ENCODE results near the gene SMAD6. TPM values are rescaled to one million over a fixed set of nuclear protein-coding genes. Genes with fewer than 3 reads are reported as not detected.

Gene SMAD6
- total and polyA plus RNA-seq, 2 donors (not counting 1 experiment from before 2014, with no cell fraction given): 0.03 to 0.37 TPM

- no peak overlapping the region for H3K4me3 ChIP-seq (ENCODE audit: control extremely low read depth in 1 of 5, extremely low read depth in 1 of 5, insufficient read depth in 1 of 5, low read depth in 2 of 5, low read length in 4 of 5)
- H3K9me3 ChIP-seq (ENCODE audit: control extremely low read depth in 1 of 3, control insufficient read depth in 2 of 3, insufficient read depth in 1 of 3, low read length in 2 of 3): no peaks in the 10 kb centered on the region
- Mint-ChIP-seq H3K27me3 (no peaks in the 10 kb centered on the region), H3K4me3 (no peak overlapping the region), H3K27ac (no peak overlapping the region), H3K9me3 (ENCODE audit: insufficient read depth) (no peaks in the 10 kb centered on the region), H3K4me1 (peaks cover 3% of the 10 kb centered on the region)
- no peak for TF ChIP-seq CTCF (IDR thresholded peaks at IDR 0.05)
- TF ChIP-seq EZH2 (IDR thresholded peaks at IDR 0.05; ENCODE audit: borderline replicate concordance, insufficient read depth, low read depth, low read length, poor library complexity, severe bottlenecking): no peak
- H3K4me2 ChIP-seq (replicated peaks; ENCODE audit: low read depth, low read length, poor library complexity, severe bottlenecking): no peak overlapping the region
- no peak for DNase-seq
- H3K36me3 ChIP-seq (replicated peaks in 1 of 2; ENCODE audit: control extremely low read depth in 1 of 2, control insufficient read depth in 1 of 2, extremely low read depth in 1 of 2, insufficient read depth in 2 of 2, low read length in 1 of 2): no peaks in the 10 kb centered on the region
- H4K20me1 ChIP-seq (ENCODE audit: control insufficient read depth, insufficient read depth, low read length, poor library complexity, severe bottlenecking): no peaks in the 10 kb centered on the region
- 100% methylated on average over 3 of the region's 3 CpGs for WGBS (ENCODE audit: insufficient coverage)
- ChIA-PET CTCF (interaction anchor here (1.4 to 1.8 kb wide), 2 partner anchors 12 to 38 kb away, joined by 3 to 6 read pairs; no protein-coding TSS in a partner anchor), POLR2A (no interaction called here)
- H3K9ac ChIP-seq (ENCODE audit: low read length): no peak overlapping the region
- no peak overlapping the region for H2AFZ ChIP-seq (ENCODE audit: insufficient read depth, low read depth, low read length, poor library complexity, severe bottlenecking)
- no peak overlapping the region for H3K27ac ChIP-seq (ENCODE audit: low read length in 2 of 2)
- no peak for ATAC-seq (ENCODE audit: low read depth)
- H3K4me1 ChIP-seq (ENCODE audit: control insufficient read depth in 2 of 2, insufficient read depth in 2 of 2, low read length in 2 of 2): no peaks in the 10 kb centered on the region
- intact Hi-C loops (cut with micrococcal nuclease): no loop called here
- no peaks in the 10 kb centered on the region for H3K79me2 ChIP-seq (ENCODE audit: control insufficient read depth, insufficient read depth, low read length)
- H3K27me3 ChIP-seq (replicated peaks in 1 of 4; ENCODE audit: control extremely low read depth in 1 of 4, control insufficient read depth in 3 of 4, insufficient read depth in 4 of 4, low read length in 3 of 4): no peaks in the 10 kb centered on the region
These were observed 124.5 kb downstream of the SMAD6 start for GRCh38 chr15:66826507-66826906.

DNA sequence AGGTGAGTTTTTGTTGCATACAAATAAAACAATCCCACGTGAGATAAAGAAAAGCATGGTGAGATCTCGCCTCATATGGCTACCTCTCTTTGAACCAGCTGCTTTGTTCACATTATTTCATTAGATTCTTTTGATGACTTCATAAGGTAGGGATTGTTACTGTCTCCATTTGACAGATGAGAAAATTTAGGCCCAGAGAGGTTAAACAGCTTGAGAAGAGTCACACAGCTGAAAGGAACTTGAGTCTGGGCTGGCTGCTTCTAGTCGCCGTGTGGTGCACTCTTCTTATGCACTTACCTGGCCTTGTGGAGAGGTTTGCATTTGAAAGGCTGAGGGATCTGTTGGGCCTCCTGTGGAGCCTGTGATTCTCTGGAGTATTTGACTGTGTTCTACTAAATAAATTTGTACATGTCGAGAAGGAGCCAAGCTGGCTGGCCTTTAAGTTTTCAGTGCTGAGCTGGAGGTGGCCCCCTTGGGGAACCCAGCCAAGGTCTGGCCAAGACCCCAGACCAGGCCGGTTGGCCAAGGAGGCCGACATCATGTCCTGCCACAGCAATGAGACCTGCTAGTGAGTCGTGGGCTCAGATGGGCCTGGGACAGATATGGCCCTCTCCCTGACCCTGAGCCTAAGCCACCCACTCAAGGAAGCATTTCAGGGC, 125.1 kb downstream of the SMAD6 start:
- H3K27ac Mint-ChIP-seq: no peak overlapping the region
- H3K9me3 ChIP-seq (ENCODE audit: control extremely low read depth in 1 of 3, control insufficient read depth in 2 of 3, insufficient read depth in 1 of 3, low read length in 2 of 3): no peaks in the 10 kb centered on the region
- H3K79me2 ChIP-seq (ENCODE audit: control insufficient read depth, insufficient read depth, low read length): no peaks in the 10 kb centered on the region

More for the DNA sequence above, 125.1 kb downstream of the SMAD6 start:
- Histone ChIP-seq H4K20me1 (ENCODE audit: control insufficient read depth, insufficient read depth, low read length, poor library complexity, severe bottlenecking) (no peaks in the 10 kb centered on the region), H3K4me1 (ENCODE audit: control insufficient read depth in 2 of 2, insufficient read depth in 2 of 2, low read length in 2 of 2) (peaks cover 3 to 6% of the 10 kb centered on the region in 2 donors), H2AFZ (ENCODE audit: insufficient read depth, low read depth, low read length, poor library complexity, severe bottlenecking) (no peak overlapping the region), H3K4me2 (replicated peaks; ENCODE audit: low read depth, low read length, poor library complexity, severe bottlenecking) (no peak overlapping the region), H3K9ac (ENCODE audit: low read length) (no peak overlapping the region), H3K27ac (ENCODE audit: low read length in 2 of 2) (no peak overlapping the region), H3K4me3 (ENCODE audit: control extremely low read depth in 1 of 5, extremely low read depth in 1 of 5, insufficient read depth in 1 of 5, low read depth in 2 of 5, low read length in 4 of 5) (no peak overlapping the region), H3K36me3 (replicated peaks in 1 of 2; ENCODE audit: control extremely low read depth in 1 of 2, control insufficient read depth in 1 of 2, extremely low read depth in 1 of 2, insufficient read depth in 2 of 2, low read length in 1 of 2) (no peaks in the 10 kb centered on the region), H3K27me3 (replicated peaks in 1 of 4; ENCODE audit: control extremely low read depth in 1 of 4, control insufficient read depth in 3 of 4, insufficient read depth in 4 of 4, low read length in 3 of 4) (no peaks in the 10 kb centered on the region)
- ATAC-seq (ENCODE audit: low read depth) (no peak), DNase-seq (no peak)
- H3K4me1 Mint-ChIP-seq: peaks cover 9% of the 10 kb centered on the region
- no peaks in the 10 kb centered on the region for H3K27me3 Mint-ChIP-seq
- no peak overlapping the region for H3K4me3 Mint-ChIP-seq
- H3K9me3 Mint-ChIP-seq (ENCODE audit: insufficient read depth): no peaks in the 10 kb centered on the region
- intact Hi-C loops (cut with micrococcal nuclease): no loop called here
- TF ChIP-seq EZH2 (IDR thresholded peaks at IDR 0.05; ENCODE audit: borderline replicate concordance, insufficient read depth, low read depth, low read length, poor library complexity, severe bottlenecking): no peak
- no peak for TF ChIP-seq CTCF (IDR thresholded peaks at IDR 0.05)
- 99% methylated on average over 6 of the region's 8 CpGs for WGBS (ENCODE audit: insufficient coverage)
- ChIA-PET POLR2A (no interaction called here), CTCF (no interaction called here)
